Measurements from ENCODE around the gene TDRD7.
A peak's percentile ranks its signal among the peaks of the same experiment; 100 is the strongest.

TDRD7 gene

GRCh38 chr9:97431549-97432143, 19.8 kb downstream of the TDRD7 start:
- TF ChIP-seq POLR2AphosphoS5 (IDR thresholded peaks at IDR 0.05; ENCODE audit: low read depth): no peak
- no peak for TF ChIP-seq REST (IDR thresholded peaks at IDR 0.05; ENCODE audit: insufficient replicate concordance, low read depth)
- TF ChIP-seq GABPA (IDR thresholded peaks at IDR 0.05; ENCODE audit: low read depth): no peak
- TF ChIP-seq SPI1 (IDR thresholded peaks at IDR 0.05; ENCODE audit: borderline replicate concordance, low read depth): no peak
- TF ChIP-seq CTCF (IDR thresholded peaks at IDR 0.05; ENCODE audit: insufficient read depth, low read length): no peak
- H3K27ac ChIP-seq (replicated peaks): no peak overlapping the region
- no peak for DNase-seq (ENCODE audit: low read depth in 1 of 2, low spot score in 1 of 2)
- no peaks in the 10 kb centered on the region for H3K27me3 ChIP-seq (ENCODE audit: insufficient read depth, poor library complexity, severe bottlenecking)
- H3K4me3 ChIP-seq (replicated peaks; ENCODE audit: insufficient read depth, low read length): no peak overlapping the region

GRCh38 chr9:97437051-97437600, 25.2 kb downstream of the TDRD7 start:
- Histone ChIP-seq H3K27me3 (ENCODE audit: insufficient read depth, poor library complexity, severe bottlenecking) (no peaks in the 10 kb centered on the region), H3K4me3 (replicated peaks; ENCODE audit: insufficient read depth, low read length) (no peak overlapping the region), H3K27ac (replicated peaks) (peak overlapping the region; percentile 56)
- TF ChIP-seq CTCF (IDR thresholded peaks at IDR 0.05; ENCODE audit: insufficient read depth, low read length) (no peak), GABPA (IDR thresholded peaks at IDR 0.05; ENCODE audit: low read depth) (no peak), POLR2AphosphoS5 (IDR thresholded peaks at IDR 0.05; ENCODE audit: low read depth) (no peak), SPI1 (IDR thresholded peaks at IDR 0.05; ENCODE audit: borderline replicate concordance, low read depth) (no peak), REST (IDR thresholded peaks at IDR 0.05; ENCODE audit: insufficient replicate concordance, low read depth) (no peak)
- peak in 1 of 2 experiments; percentile 30 for DNase-seq (ENCODE audit: low read depth in 1 of 2, low spot score in 1 of 2)

- TF ChIP-seq CTCF (IDR thresholded peaks at IDR 0.05; ENCODE audit: insufficient read depth, low read length) (no peak), GABPA (IDR thresholded peaks at IDR 0.05; ENCODE audit: low read depth) (no peak)
Measured at GRCh38 chr9:97438257-97438656, 26.4 kb downstream of the TDRD7 start.

GRCh38 chr9:97438666-97439065, 26.8 kb downstream of the TDRD7 start:
- Histone ChIP-seq H3K27ac (replicated peaks) (peak overlapping the region; percentile 18), H3K4me3 (replicated peaks; ENCODE audit: insufficient read depth, low read length) (no peak overlapping the region), H3K27me3 (ENCODE audit: insufficient read depth, poor library complexity, severe bottlenecking) (no peaks in the 10 kb centered on the region)
- DNase-seq (ENCODE audit: low read depth in 1 of 2, low spot score in 1 of 2): peak in 1 of 2 experiments; percentile 58
- no peak for TF ChIP-seq SPI1 (IDR thresholded peaks at IDR 0.05; ENCODE audit: borderline replicate concordance, low read depth)
- no peak for TF ChIP-seq POLR2AphosphoS5 (IDR thresholded peaks at IDR 0.05; ENCODE audit: low read depth)
- no peak for TF ChIP-seq CTCF (IDR thresholded peaks at IDR 0.05; ENCODE audit: insufficient read depth, low read length)

More at GRCh38 chr9:97438257-97438656, 26.4 kb downstream of the TDRD7 start:
- no peak overlapping the region for H3K27ac ChIP-seq (replicated peaks)
- H3K4me3 ChIP-seq (replicated peaks; ENCODE audit: insufficient read depth, low read length): no peak overlapping the region
- no peak for DNase-seq (ENCODE audit: low read depth in 1 of 2, low spot score in 1 of 2)
- no peaks in the 10 kb centered on the region for H3K27me3 ChIP-seq (ENCODE audit: insufficient read depth, poor library complexity, severe bottlenecking)

Data from HL-60 (cell line).